ENCODE measurements around the gene VENTX.

DNA sequence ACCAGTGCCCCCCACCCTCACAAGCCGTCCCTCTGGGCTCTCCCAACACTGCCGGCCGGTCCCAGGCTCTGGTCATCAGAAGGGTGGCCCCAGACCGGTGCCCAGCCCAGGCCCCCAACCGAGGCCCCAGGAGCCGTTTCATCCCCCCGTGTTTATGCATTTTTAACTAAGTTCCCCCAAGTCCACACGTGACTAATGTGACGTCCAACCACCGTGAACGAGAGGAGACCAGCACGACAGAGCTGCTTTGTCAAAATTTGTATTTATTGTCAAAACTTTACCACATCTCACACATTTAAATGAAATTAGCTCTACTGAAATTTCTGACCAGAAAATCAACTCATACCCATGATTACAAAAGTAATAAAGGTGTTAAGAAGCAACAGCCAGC, 8.6 kb downstream of the VENTX start:
- TF ChIP-seq, protein P1, sequence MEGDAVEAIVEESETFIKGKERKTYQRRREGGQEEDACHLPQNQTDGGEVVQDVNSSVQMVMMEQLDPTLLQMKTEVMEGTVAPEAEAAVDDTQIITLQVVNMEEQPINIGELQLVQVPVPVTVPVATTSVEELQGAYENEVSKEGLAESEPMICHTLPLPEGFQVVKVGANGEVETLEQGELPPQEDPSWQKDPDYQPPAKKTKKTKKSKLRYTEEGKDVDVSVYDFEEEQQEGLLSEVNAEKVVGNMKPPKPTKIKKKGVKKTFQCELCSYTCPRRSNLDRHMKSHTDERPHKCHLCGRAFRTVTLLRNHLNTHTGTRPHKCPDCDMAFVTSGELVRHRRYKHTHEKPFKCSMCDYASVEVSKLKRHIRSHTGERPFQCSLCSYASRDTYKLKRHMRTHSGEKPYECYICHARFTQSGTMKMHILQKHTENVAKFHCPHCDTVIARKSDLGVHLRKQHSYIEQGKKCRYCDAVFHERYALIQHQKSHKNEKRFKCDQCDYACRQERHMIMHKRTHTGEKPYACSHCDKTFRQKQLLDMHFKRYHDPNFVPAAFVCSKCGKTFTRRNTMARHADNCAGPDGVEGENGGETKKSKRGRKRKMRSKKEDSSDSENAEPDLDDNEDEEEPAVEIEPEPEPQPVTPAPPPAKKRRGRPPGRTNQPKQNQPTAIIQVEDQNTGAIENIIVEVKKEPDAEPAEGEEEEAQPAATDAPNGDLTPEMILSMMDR (IDR thresholded peaks at IDR 0.05) = no peak
- TF ChIP-seq POLR2A (IDR thresholded peaks at IDR 0.05) (no peak), EP300 (IDR thresholded peaks at IDR 0.05) (no peak)

Measured in suprapubic skin (tissue), 3 donors.